ENCODE results near the gene ACACA.

DNA sequence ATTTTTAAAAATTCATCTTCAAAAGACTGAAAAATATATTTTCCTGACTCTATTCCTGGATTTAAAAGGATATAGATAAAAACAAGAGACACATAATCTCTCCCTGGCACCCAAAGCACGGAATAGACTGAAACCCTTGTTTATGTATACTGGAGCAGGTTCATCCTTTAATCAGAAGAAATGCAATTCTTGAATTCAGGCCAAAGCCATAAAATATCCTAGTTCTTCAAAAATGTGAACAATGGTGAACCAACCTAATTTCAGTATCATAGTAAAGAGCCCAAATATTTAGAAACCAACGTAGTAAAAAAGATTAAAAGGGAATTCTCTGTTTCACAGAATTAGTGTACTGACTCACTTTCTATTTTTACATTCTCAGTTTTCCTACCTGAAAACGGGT is 219.4 kb downstream of the ACACA start:
- TF ChIP-seq POLR2A (IDR thresholded peaks at IDR 0.05; ENCODE audit: low read length) (no peak), GATA1 (IDR thresholded peaks at IDR 0.05; ENCODE audit: low read depth, low read length) (no peak)
